Stimulated activated CD4-positive, alpha-beta T cell treated with anti-CD3 and anti-CD28 coated beads, Interleukin-15, amount 100 ng/mL, for 24 hours (primary cell): Measurements from ENCODE around the gene TP53RK.

Source experiments
- DNase-seq: peaks from one replicate; pipeline ENCODE4 v3.0.0-alpha.2; 2020

TP53RK gene

GRCh38 chr20:46637427-46638133, 51.7 kb downstream of the TP53RK start:
- no peak for DNase-seq

DNA sequence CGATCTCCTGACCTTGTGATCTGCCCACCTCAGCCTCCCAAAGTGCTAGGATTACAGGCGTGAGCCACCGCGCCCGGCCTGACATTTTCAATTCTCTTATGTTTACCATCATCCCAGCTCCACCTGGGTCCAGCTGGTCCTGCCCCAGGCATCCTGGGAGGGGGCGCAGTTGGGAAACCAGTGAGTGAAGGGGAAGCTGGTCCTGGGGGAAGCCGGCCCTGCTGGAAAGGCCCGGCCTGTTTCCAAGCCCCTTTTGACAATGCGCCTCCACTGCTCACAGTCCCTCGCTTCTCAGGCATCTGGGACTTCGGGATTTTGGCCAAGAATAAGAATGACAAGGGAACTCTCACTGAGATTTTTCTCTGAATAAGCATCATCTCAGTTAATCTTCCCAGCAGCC, 52.2 kb downstream of the TP53RK start:
- no peak for DNase-seq

GRCh38 chr20:46636514-46636913, 52.7 kb downstream of the TP53RK start:
- DNase-seq = no peak

DNA sequence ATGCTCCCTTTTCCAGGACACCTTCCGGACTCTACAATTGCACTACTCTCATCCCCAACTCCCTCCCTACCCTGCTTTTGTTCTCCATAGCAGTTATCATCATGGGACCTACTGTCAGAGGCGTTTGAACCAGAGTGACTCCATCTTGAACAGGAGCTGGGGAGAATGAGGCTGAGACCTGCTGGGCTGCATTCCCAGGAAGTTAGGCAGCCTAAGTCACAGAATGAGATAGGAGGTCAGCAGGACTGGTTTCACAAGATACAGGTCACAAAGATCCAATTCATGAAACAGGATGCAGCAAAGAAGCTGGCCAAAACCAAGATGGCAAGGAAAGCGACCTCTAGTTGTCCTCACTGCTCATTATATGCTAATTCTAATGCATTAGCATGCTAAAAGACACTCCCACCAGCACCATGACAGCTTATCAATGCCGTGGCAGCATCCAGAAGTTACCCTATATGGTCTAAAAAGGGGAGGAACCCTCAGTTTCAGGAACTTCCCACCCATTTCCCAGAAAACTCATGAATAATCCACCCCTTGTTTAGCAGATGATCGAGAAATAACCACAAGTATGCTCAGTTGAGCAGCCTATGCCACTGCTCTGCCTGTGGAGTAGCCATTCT, 53.6 kb downstream of the TP53RK start:
- DNase-seq = no peak

DNA sequence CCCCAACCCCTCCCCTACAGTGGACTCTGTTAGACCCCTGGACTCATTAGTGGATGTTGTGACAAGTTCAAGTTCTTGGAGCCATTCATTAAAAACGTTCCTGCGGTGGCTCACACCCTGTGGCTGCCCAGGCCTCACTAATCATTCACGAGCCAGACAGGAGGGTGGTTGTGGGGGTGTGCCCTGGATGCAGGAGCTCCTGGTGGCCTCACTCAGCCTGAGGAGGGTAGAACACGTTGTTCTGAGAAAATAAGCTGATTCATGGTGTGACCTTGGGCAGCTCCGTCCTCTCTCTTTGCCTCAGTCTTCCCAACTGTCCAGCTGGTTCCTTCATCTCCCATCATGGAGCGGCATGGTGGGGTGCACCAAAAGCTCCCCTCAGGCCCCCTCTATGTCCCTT, 54.7 kb downstream of the TP53RK start:
- DNase-seq = no peak
